Vagina (tissue), 2 donors: ENCODE data around the gene CAPN14. TPM values are rescaled to one million over a fixed set of nuclear protein-coding genes. Genes with fewer than 3 reads are reported as not detected.

Experiments
- DNase-seq, 2 donors: peaks; one replicate each; pipeline ENCODE4 v3.0.0-alpha.2; 2017; ENCODE audit errors: extremely low spot score in 2 of 2
- H3K27ac ChIP-seq: fragments of 200-600 bp; sonication (generic); one replicate; pipeline ENCODE4 v1.5.1; 2019
- H3K27me3 ChIP-seq: fragments of 200-600 bp; sonication (generic); one replicate; pipeline ENCODE4 v1.5.1; 2019
- H3K36me3 ChIP-seq, 2 donors: fragments of 200-600 bp; sonication (generic); one replicate each; pipeline ENCODE4 v1.5.1; 2017 to 2019
- H3K4me1 ChIP-seq: fragments of 200-600 bp; sonication (generic); one replicate; pipeline ENCODE4 v1.5.1; 2019
- H3K4me3 ChIP-seq, 2 donors: fragments of 200-600 bp; sonication (generic); 1 replicate in 1 of 2; 2 replicates in 1 of 2; pipeline ENCODE4 v1.5.1; 2016 to 2019
- H3K9me3 ChIP-seq: fragments of 200-600 bp; sonication (generic); one replicate; pipeline ENCODE4 v1.5.1; 2019
- POLR2A ChIP-seq, 2 donors: fragments of 450-650 bp; IDR thresholded peaks; one replicate each; pipeline ENCODE4 v1.6.1; 2017; ENCODE audit warnings: antibody characterized with exemption in 2 of 2, mild to moderate bottlenecking in 2 of 2, moderate library complexity in 2 of 2
- POLR2AphosphoS5 ChIP-seq, 2 donors: sonication (generic); formaldehyde crosslinking; IDR thresholded peaks; one replicate each; pipeline ENCODE4 v1.9.0; 2017; ENCODE audit warnings: antibody characterized with exemption in 2 of 2, mild to moderate bottlenecking in 2 of 2, low read depth in 1 of 2; ENCODE audit not compliant: insufficient read depth in 1 of 2
- intact Hi-C: fragments of 100-400 bp; cut with DNase I; formaldehyde crosslinking; loops from one replicate; pipeline ENCODE4 v1.15.1; 2023
- total RNA-seq: library from RNA; depleted of rRNA; stranded (reverse); fragments of >200 nt; gene quantifications from one replicate; pipeline ENCODE4 v1.2.3, GENCODE V29; 2016
- TF ChIP-seq, protein P1 (sequence below), 3 experiments: fragments of 450-650 bp in 2 of 3; fragments of 200-600 bp in 1 of 3; sonication (generic) in 1 of 3; IDR thresholded peaks; one replicate each; pipeline ENCODE4 v1.5.1; 2017 to 2019; ENCODE audit warnings: antibody characterized with exemption in 3 of 3, mild to moderate bottlenecking in 2 of 3, moderate library complexity in 2 of 3

Gene CAPN14
- total RNA-seq, 1 donor from 2014 or later = 4.7 TPM

DNA sequence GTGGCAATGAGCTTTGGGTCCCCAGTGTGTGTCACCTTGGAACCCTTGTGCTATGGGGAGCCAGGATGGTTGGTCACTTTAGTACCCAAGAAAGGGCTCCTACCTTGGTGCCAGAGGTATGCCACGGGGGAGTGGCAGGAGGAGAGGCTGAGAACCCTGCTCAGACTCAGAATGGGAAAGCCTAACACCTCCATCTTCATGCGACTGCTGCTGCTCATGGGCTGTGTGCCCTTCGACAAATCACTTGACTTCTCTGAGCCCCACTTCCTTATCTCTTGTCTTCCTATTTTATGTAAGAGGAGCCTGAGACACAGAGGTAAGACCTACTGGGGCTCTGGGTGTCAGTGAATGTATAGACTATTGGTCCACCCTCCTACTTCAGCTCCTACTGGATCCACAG, 41.8 kb upstream of the CAPN14 start:
- H3K36me3 ChIP-seq = peaks cover 0 to 6% of the 10 kb centered on the region in 2 donors
- H3K27me3 ChIP-seq = no peaks in the 10 kb centered on the region
- no peaks in the 10 kb centered on the region for H3K9me3 ChIP-seq
- H3K4me3 ChIP-seq = no peak overlapping the region
- DNase-seq = no peak
- no peaks in the 10 kb centered on the region for H3K4me1 ChIP-seq
- no peak overlapping the region for H3K27ac ChIP-seq
- intact Hi-C loops = no loop called here
- TF ChIP-seq, protein P1, sequence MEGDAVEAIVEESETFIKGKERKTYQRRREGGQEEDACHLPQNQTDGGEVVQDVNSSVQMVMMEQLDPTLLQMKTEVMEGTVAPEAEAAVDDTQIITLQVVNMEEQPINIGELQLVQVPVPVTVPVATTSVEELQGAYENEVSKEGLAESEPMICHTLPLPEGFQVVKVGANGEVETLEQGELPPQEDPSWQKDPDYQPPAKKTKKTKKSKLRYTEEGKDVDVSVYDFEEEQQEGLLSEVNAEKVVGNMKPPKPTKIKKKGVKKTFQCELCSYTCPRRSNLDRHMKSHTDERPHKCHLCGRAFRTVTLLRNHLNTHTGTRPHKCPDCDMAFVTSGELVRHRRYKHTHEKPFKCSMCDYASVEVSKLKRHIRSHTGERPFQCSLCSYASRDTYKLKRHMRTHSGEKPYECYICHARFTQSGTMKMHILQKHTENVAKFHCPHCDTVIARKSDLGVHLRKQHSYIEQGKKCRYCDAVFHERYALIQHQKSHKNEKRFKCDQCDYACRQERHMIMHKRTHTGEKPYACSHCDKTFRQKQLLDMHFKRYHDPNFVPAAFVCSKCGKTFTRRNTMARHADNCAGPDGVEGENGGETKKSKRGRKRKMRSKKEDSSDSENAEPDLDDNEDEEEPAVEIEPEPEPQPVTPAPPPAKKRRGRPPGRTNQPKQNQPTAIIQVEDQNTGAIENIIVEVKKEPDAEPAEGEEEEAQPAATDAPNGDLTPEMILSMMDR (IDR thresholded peaks at IDR 0.05) = no peak
- no peak for TF ChIP-seq POLR2AphosphoS5 (IDR thresholded peaks at IDR 0.05; ENCODE audit: insufficient read depth in 1 of 2, low read depth in 1 of 2)
- no peak for TF ChIP-seq POLR2A (IDR thresholded peaks at IDR 0.05)

- Histone ChIP-seq H3K36me3 (peaks cover 0 to 6% of the 10 kb centered on the region in 2 donors), H3K4me1 (no peaks in the 10 kb centered on the region), H3K4me3 (no peak overlapping the region), H3K9me3 (no peaks in the 10 kb centered on the region), H3K27me3 (no peaks in the 10 kb centered on the region), H3K27ac (no peak overlapping the region)
- intact Hi-C loops = no loop called here
- TF ChIP-seq POLR2A (IDR thresholded peaks at IDR 0.05) (no peak), POLR2AphosphoS5 (IDR thresholded peaks at IDR 0.05; ENCODE audit: insufficient read depth in 1 of 2, low read depth in 1 of 2) (no peak)
- TF ChIP-seq, protein P1 (IDR thresholded peaks at IDR 0.05) = no peak
- DNase-seq = no peak
Measured at GRCh38 chr2:31258351-31258750, 41.0 kb upstream of the CAPN14 start.

GRCh38 chr2:31256611-31257382, 39.5 kb upstream of the CAPN14 start:
- H3K4me1 ChIP-seq = no peaks in the 10 kb centered on the region
- DNase-seq = no peak
- TF ChIP-seq POLR2A (IDR thresholded peaks at IDR 0.05) (no peak), POLR2AphosphoS5 (IDR thresholded peaks at IDR 0.05; ENCODE audit: insufficient read depth in 1 of 2, low read depth in 1 of 2) (no peak)
- TF ChIP-seq, protein P1 (IDR thresholded peaks at IDR 0.05) = no peak
- no peak overlapping the region for H3K27ac ChIP-seq
- H3K4me3 ChIP-seq = no peak overlapping the region
- no peaks in the 10 kb centered on the region for H3K27me3 ChIP-seq
- peaks cover 0 to 6% of the 10 kb centered on the region in 2 donors for H3K36me3 ChIP-seq
- H3K9me3 ChIP-seq = no peaks in the 10 kb centered on the region
- intact Hi-C loops = no loop called here

- H3K27me3 ChIP-seq = no peaks in the 10 kb centered on the region
- no peaks in the 10 kb centered on the region for H3K4me1 ChIP-seq
- no peaks in the 10 kb centered on the region for H3K36me3 ChIP-seq
- no peak for DNase-seq
- TF ChIP-seq, protein P1 (IDR thresholded peaks at IDR 0.05) = no peak
- TF ChIP-seq POLR2A (IDR thresholded peaks at IDR 0.05) (no peak), POLR2AphosphoS5 (IDR thresholded peaks at IDR 0.05; ENCODE audit: insufficient read depth in 1 of 2, low read depth in 1 of 2) (no peak)
- H3K4me3 ChIP-seq = no peak overlapping the region
- intact Hi-C loops = no loop called here
- H3K27ac ChIP-seq = no peak overlapping the region
- H3K9me3 ChIP-seq = no peaks in the 10 kb centered on the region
Measured at GRCh38 chr2:31255911-31256571, 38.7 kb upstream of the CAPN14 start.
